GM12801 (cell line): ENCODE data around the gene FMO4.

Source experiments
- TF ChIP-seq, protein P1 (sequence below): IDR thresholded peaks from one replicate; pipeline ENCODE4 v1.5.1; 2011; ENCODE audit warnings: control low read depth; ENCODE audit not compliant: insufficient read length; ENCODE audit errors: extremely low read depth

FMO4 gene

DNA sequence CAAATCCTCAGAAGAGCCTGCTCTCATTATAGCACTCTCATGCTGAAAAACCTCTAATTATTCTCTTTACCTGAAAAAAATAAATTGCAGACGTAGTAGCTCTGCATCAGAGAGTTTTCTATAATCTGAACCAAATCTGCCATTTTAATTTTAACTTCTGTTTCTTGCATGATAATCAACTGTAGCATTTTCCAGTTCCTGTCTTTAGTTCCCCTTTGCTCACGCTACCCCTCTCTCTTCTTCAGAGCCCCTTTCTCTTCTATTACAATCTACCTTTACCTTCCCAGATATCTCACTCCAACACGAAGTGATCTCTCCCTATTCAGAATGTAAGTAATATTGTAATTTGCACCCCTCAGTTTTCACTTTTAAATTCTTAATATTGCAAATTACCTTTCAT, 34.3 kb upstream of the FMO4 start:
- TF ChIP-seq, protein P1, sequence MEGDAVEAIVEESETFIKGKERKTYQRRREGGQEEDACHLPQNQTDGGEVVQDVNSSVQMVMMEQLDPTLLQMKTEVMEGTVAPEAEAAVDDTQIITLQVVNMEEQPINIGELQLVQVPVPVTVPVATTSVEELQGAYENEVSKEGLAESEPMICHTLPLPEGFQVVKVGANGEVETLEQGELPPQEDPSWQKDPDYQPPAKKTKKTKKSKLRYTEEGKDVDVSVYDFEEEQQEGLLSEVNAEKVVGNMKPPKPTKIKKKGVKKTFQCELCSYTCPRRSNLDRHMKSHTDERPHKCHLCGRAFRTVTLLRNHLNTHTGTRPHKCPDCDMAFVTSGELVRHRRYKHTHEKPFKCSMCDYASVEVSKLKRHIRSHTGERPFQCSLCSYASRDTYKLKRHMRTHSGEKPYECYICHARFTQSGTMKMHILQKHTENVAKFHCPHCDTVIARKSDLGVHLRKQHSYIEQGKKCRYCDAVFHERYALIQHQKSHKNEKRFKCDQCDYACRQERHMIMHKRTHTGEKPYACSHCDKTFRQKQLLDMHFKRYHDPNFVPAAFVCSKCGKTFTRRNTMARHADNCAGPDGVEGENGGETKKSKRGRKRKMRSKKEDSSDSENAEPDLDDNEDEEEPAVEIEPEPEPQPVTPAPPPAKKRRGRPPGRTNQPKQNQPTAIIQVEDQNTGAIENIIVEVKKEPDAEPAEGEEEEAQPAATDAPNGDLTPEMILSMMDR = no peak

DNA sequence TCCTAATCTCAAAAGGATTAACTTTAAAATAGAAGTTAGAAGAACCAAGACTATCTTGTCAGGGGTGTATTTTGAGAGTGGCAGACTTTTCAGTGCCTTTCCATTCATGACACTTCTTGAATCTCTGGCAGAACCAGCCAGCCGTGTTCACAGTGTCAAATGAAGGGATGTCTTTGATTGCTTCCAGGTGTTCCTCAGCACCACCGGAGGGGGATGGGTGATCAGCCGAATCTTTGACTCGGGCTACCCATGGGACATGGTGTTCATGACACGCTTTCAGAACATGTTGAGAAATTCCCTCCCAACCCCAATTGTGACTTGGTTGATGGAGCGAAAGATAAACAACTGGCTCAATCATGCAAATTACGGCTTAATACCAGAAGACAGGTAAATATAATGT, 33.4 kb upstream of the FMO4 start:
- TF ChIP-seq, protein P1 = no peak

DNA sequence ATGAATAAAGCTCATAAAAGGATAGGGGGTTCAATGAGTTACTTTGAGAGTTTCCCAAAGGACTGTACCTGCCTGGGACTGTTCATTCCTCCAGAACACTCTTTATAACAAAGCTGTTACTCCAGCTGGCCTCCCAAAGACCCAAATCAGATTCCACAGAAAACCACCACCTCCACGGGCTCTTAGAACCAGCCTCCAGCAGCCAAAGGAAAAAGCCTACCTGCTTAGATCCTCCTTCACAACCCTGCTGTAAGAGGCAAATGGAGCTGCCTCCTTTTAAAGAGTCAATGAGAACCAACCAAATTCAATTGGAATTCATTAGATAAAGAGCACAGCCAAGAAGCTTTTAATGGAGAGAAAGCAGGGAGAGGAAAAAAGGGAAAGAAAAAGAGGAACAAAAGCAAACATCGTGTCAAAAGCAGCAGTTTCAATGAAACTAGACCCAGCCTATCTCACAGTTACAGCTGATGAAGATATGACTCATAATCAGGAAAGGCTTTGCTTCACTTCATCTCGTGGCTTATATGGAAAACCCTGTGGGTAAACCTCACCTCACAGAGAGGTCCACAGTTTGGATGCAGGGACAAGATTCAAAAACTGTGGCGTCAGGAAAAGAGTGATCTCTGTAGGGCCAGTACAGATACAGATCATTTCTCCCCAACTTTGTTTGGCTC, 27.8 kb upstream of the FMO4 start:
- TF ChIP-seq, protein P1 = no peak

DNA sequence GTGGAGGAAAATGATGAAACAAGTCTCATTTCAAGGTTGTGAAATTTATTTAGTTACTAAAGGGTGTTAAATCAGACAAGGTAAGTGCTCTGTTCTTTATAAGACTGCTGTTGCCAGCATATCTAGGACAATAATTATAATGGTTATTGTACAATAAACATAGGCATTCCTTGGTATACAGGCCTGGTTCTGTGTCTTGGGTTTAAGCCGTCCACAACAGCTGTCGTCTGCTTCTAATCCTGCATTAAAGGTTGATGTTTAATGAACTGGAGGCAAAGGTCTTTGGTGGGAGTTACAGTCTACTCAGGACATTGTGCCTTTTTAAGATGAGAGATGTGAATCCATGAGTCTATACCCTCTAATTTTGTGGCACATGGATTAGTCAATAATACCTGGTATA, 23.4 kb upstream of the FMO4 start:
- TF ChIP-seq, protein P1 = no peak

DNA sequence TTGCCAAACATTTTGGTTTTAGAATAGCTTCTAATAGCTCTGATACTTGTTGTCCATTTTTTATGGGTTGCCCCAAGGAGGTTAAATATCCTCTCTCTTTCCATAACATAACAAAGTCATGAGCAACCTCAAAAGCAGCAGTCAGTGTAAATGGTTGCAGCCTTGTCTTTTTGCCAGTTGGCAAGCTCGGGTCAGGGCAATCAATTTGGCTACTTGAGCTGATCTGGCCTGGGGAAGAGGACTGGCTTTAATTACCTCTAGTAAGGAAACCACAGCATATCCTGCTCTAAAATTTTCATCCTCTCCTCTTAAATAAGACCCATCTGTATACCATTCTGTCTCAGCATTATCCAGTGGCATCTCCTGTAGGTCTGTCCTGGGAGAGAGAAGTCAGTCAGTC, 21.2 kb upstream of the FMO4 start:
- TF ChIP-seq, protein P1 = no peak

DNA sequence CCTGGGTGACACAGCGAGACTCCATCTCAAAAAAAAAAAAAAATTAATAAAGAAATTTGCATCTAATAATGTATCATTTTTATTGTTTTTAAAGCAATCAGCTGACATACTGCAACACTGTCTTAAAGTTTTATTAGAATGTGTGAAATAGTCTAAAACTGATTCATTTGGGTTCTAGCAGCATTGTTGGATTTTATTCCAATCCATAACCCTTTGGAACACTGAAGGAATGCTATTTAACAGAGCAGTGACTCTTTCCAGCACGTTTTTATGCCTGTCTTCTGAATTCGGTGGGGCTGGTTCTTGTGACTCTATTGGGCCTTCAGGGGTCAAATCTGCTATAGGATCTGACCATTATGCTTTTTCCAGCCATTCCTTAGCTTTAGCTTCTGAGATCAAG, 18.2 kb upstream of the FMO4 start:
- TF ChIP-seq, protein P1 = no peak

DNA sequence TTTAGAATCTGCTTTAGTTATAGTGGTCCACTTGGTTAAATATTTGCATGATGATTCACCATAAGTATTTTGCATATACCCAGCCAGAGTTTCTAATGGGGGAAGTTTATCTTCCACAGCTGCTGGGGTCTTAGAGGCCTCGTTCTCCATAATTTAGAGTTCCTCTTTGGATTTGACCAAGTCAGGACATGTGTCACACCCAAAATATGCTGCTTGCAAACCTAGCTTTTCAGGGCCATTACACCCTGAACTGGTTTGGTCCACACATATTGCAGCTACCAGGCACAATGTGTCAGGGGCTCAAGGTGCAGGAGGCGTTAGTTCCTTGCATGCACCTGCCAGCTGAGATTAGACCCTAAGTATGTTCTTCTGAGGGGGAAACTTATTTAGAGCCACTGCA, 17.1 kb upstream of the FMO4 start:
- TF ChIP-seq, protein P1 = no peak
